CD4-positive, alpha-beta T cell (primary cell): ENCODE measurements around the gene TXNDC2. TPM values are rescaled to one million over a fixed set of nuclear protein-coding genes. Genes with fewer than 3 reads are reported as not detected.

Source experiments
- ATAC-seq: fragments of 200-7000 bp; cut with Tn5 transposase; one replicate; pipeline ENCODE4 v1.10.0; 2022; ENCODE audit warnings: mild to moderate bottlenecking; ENCODE audit not compliant: poor library complexity
- CTCF ChIA-PET: fragments of 350-600 bp; sonication (Branson Sonifier 250); formaldehyde crosslinking; loops from one replicate; lab custom pipeline; 2021; ENCODE audit warnings: antibody characterized with exemption, inconsistent platforms; lab: Charles Lee
- POLR2A ChIA-PET: fragments of 350-600 bp; sonication (Branson Sonifier 250); formaldehyde crosslinking; loops from one replicate; lab custom pipeline; 2021; ENCODE audit warnings: antibody characterized with exemption, inconsistent platforms; lab: Charles Lee
- DNase-seq, 14 experiments: peaks; one replicate each; pipeline ENCODE4 v3.0.0-alpha.2; 2013 to 2020; ENCODE audit warnings: mixed read lengths in 2 of 14
- H3K27ac ChIP-seq, 2 donors: one replicate each; pipeline versions ENCODE4 v1.5.1 to v1.7.0; 2013; ENCODE audit warnings: low read length in 2 of 2, low read depth in 1 of 2, mild to moderate bottlenecking in 1 of 2
- H3K27me3 ChIP-seq, 2 experiments: 1 replicate in 1 of 2; 2 replicates in 1 of 2; pipeline versions ENCODE4 v1.6.1 to v1.7.0; 2013; ENCODE audit warnings: low read length in 2 of 2, control low read depth in 1 of 2, mild to moderate bottlenecking in 1 of 2, moderate library complexity in 1 of 2; ENCODE audit not compliant: insufficient read depth in 2 of 2, control insufficient read depth in 1 of 2
- H3K36me3 ChIP-seq: one replicate; pipeline ENCODE4 v1.6.1; 2013; ENCODE audit warnings: low read length, control low read depth; ENCODE audit not compliant: insufficient read depth
- H3K4me1 ChIP-seq: one replicate; pipeline ENCODE4 v1.6.1; 2013; ENCODE audit warnings: low read length, control low read depth; ENCODE audit not compliant: insufficient read depth
- H3K4me3 ChIP-seq: one replicate; pipeline ENCODE4 v1.5.1; 2013; ENCODE audit warnings: mild to moderate bottlenecking, low read length, moderate library complexity
- H3K9me3 ChIP-seq, 2 experiments: 1 replicate in 1 of 2; 2 replicates in 1 of 2; pipeline versions ENCODE4 v1.6.1 to v1.7.0; 2013; ENCODE audit warnings: low read length in 2 of 2, mild to moderate bottlenecking in 2 of 2, control low read depth in 1 of 2, moderate library complexity in 1 of 2; ENCODE audit not compliant: control insufficient read depth in 1 of 2, insufficient read depth in 1 of 2
- H3K27ac Mint-ChIP-seq: one replicate; pipeline ENCODE4 v1.8.0; 2020; ENCODE audit warnings: mixed read lengths
- H3K27me3 Mint-ChIP-seq: one replicate; pipeline ENCODE4 v1.8.0; 2021; ENCODE audit warnings: mixed read lengths
- H3K36me3 Mint-ChIP-seq: one replicate; pipeline ENCODE4 v1.8.0; 2021; ENCODE audit warnings: low read depth, mixed read lengths
- H3K4me1 Mint-ChIP-seq: one replicate; pipeline ENCODE4 v1.8.0; 2021; ENCODE audit warnings: low read depth, mixed read lengths
- H3K4me3 Mint-ChIP-seq: one replicate; pipeline ENCODE4 v1.8.0; 2020; ENCODE audit warnings: mild to moderate bottlenecking, mixed read lengths
- H3K9me3 Mint-ChIP-seq: one replicate; pipeline ENCODE4 v1.8.0; 2020; ENCODE audit warnings: mixed read lengths
- CTCF ChIP-seq: fragments of 200-600 bp; IDR thresholded peaks from one replicate; pipeline ENCODE4 v1.8.0; 2022; ENCODE audit warnings: antibody characterized with exemption, mild to moderate bottlenecking
- intact Hi-C, 2 experiments: fragments of 100-400 bp; cut with DNase I in 1 of 2; cut with micrococcal nuclease in 1 of 2; formaldehyde crosslinking; loops; one replicate each; pipeline versions ENCODE4 v1.15.1 to v1.9.0; 2023 to 2025; cut with DNase I, micrococcal nuclease
- total RNA-seq, 174 experiments: library from RNA in 2 of 174; stranded (reverse) in 2 of 174; gene quantifications; one replicate each; pipeline ENCODE4 v1.2.3 and lab custom pipeline; 2021 to 2026

TXNDC2 gene
- total RNA-seq, 2 experiments from 2014 or later, result not detected

GRCh38 chr18:9872823-9873222, 12.9 kb upstream of the TXNDC2 start:
- DNase-seq, result no peak
- CTCF ChIA-PET, result no interaction called here
- Histone ChIP-seq H3K27me3 (peaks cover 0 to 2% of the 10 kb centered on the region in 2 experiments), H3K9me3 (no peaks in the 10 kb centered on the region), H3K4me3 (no peak overlapping the region), H3K4me1 (no peaks in the 10 kb centered on the region), H3K27ac (no peak overlapping the region), H3K36me3 (no peaks in the 10 kb centered on the region)
- no peak overlapping the region for H3K27ac Mint-ChIP-seq
- intact Hi-C loops, result no loop called here
- no peak for ATAC-seq
- H3K4me1 Mint-ChIP-seq, result no peaks in the 10 kb centered on the region
- H3K36me3 Mint-ChIP-seq, result no peaks in the 10 kb centered on the region
- TF ChIP-seq CTCF, result no peak
- H3K9me3 Mint-ChIP-seq, result no peaks in the 10 kb centered on the region
- POLR2A ChIA-PET, result no interaction called here
- peaks cover 27% of the 10 kb centered on the region for H3K27me3 Mint-ChIP-seq
- no peak overlapping the region for H3K4me3 Mint-ChIP-seq

GRCh38 chr18:9874728-9875127, 11.0 kb upstream of the TXNDC2 start:
- Histone ChIP-seq H3K27me3 (peaks cover 0 to 2% of the 10 kb centered on the region in 2 experiments), H3K4me1 (no peaks in the 10 kb centered on the region), H3K36me3 (no peaks in the 10 kb centered on the region), H3K4me3 (no peak overlapping the region), H3K9me3 (no peaks in the 10 kb centered on the region), H3K27ac (no peak overlapping the region)
- intact Hi-C loops, result no loop called here
- no peak for ATAC-seq
- Mint-ChIP-seq H3K4me3 (no peak overlapping the region), H3K27ac (no peak overlapping the region), H3K27me3 (peaks cover 22% of the 10 kb centered on the region), H3K9me3 (no peaks in the 10 kb centered on the region), H3K36me3 (no peaks in the 10 kb centered on the region), H3K4me1 (no peaks in the 10 kb centered on the region)
- POLR2A ChIA-PET, result no interaction called here
- no peak for DNase-seq
- CTCF ChIA-PET, result no interaction called here
- no peak for TF ChIP-seq CTCF

- H3K4me1 ChIP-seq, result no peaks in the 10 kb centered on the region
- peaks cover 0 to 2% of the 10 kb centered on the region in 2 experiments for H3K27me3 ChIP-seq
- H3K9me3 ChIP-seq, result no peaks in the 10 kb centered on the region
- intact Hi-C loops, result no loop called here
- H3K4me3 Mint-ChIP-seq, result no peak overlapping the region
- H3K36me3 Mint-ChIP-seq, result no peaks in the 10 kb centered on the region
- H3K27ac Mint-ChIP-seq, result no peak overlapping the region
- ChIA-PET POLR2A (no interaction called here), CTCF (no interaction called here)
- H3K27me3 Mint-ChIP-seq, result peaks cover 11% of the 10 kb centered on the region
- H3K4me1 Mint-ChIP-seq, result no peaks in the 10 kb centered on the region
- ATAC-seq, result no peak
- H3K36me3 ChIP-seq, result no peaks in the 10 kb centered on the region
- H3K27ac ChIP-seq, result no peak overlapping the region
- DNase-seq, result no peak
- H3K9me3 Mint-ChIP-seq, result no peaks in the 10 kb centered on the region
- no peak overlapping the region for H3K4me3 ChIP-seq
- TF ChIP-seq CTCF, result no peak
Measured at GRCh38 chr18:9876212-9876866, 9.4 kb upstream of the TXNDC2 start.
